ENCODE measurements around the gene CLASP2.
"Not testable (repeated sequence)": the region's sequence is repeated elsewhere in the genome, so short reads cannot be mapped to it uniquely, and the experiment has no call there.

Gene CLASP2

GRCh38 chr3:33538678-33539339, 179.2 kb downstream of the CLASP2 start:
- DNase-seq = no peak

GRCh38 chr3:33537133-33537532, 180.9 kb downstream of the CLASP2 start:
- DNase-seq = no peak

- no peak for DNase-seq
These were observed 191.3 kb downstream of the CLASP2 start for GRCh38 chr3:33526787-33527186.

GRCh38 chr3:33525232-33525631, 192.8 kb downstream of the CLASP2 start:
- DNase-seq = no peak

GRCh38 chr3:33523093-33523667, 194.9 kb downstream of the CLASP2 start:
- no peak for DNase-seq

- no peak for DNase-seq
These were observed 196.3 kb downstream of the CLASP2 start for GRCh38 chr3:33521736-33522135.

- no peak for DNase-seq
These were observed 204.7 kb downstream of the CLASP2 start for GRCh38 chr3:33513262-33513863.

GRCh38 chr3:33505027-33505426, 213.0 kb downstream of the CLASP2 start:
- no peak for DNase-seq

GRCh38 chr3:33496449-33496848, 221.6 kb downstream of the CLASP2 start:
- no peak for DNase-seq

GRCh38 chr3:33491721-33492120, 226.3 kb downstream of the CLASP2 start:
- no peak for DNase-seq

- DNase-seq = no peak
These were observed 227.3 kb downstream of the CLASP2 start for GRCh38 chr3:33490641-33491241.

GRCh38 chr3:33488683-33489082, 229.4 kb downstream of the CLASP2 start:
- no peak for DNase-seq

GRCh38 chr3:33488246-33488645, 229.8 kb downstream of the CLASP2 start:
- no peak for DNase-seq

GRCh38 chr3:33482111-33482521, 235.9 kb downstream of the CLASP2 start:
- DNase-seq = no peak

- no peak for DNase-seq
These were observed 243.2 kb downstream of the CLASP2 start for GRCh38 chr3:33474896-33475295.

- DNase-seq = no peak
These were observed 244.2 kb downstream of the CLASP2 start for GRCh38 chr3:33473813-33474212.

- DNase-seq = no peak
These were observed 250.3 kb downstream of the CLASP2 start for GRCh38 chr3:33467786-33468185.

- DNase-seq = no peak
These were observed 257.0 kb downstream of the CLASP2 start for GRCh38 chr3:33461097-33461496.

GRCh38 chr3:33459577-33459976, 258.5 kb downstream of the CLASP2 start:
- not testable (repeated sequence) for DNase-seq

- no peak for DNase-seq
These were observed 259.6 kb downstream of the CLASP2 start for GRCh38 chr3:33458446-33458845.

GRCh38 chr3:33456756-33457155, 261.3 kb downstream of the CLASP2 start:
- no peak for DNase-seq

GRCh38 chr3:33453331-33453761, 264.7 kb downstream of the CLASP2 start:
- DNase-seq = no peak

- DNase-seq = not testable (repeated sequence)
These were observed 266.1 kb downstream of the CLASP2 start for GRCh38 chr3:33451994-33452393.

- DNase-seq = no peak
These were observed 270.1 kb downstream of the CLASP2 start for GRCh38 chr3:33447958-33448357.

All from activated CD4-positive, alpha-beta T cell treated with anti-CD3 and anti-CD28 coated beads, Interleukin-2, amount 50 U/mL, for 4 hours (primary cell).